ENCODE results near the gene TMEM61.
"Not testable (repeated sequence)": the region's sequence is repeated elsewhere in the genome, so short reads cannot be mapped to it uniquely, and the experiment has no call there.

The TMEM61 gene

DNA sequence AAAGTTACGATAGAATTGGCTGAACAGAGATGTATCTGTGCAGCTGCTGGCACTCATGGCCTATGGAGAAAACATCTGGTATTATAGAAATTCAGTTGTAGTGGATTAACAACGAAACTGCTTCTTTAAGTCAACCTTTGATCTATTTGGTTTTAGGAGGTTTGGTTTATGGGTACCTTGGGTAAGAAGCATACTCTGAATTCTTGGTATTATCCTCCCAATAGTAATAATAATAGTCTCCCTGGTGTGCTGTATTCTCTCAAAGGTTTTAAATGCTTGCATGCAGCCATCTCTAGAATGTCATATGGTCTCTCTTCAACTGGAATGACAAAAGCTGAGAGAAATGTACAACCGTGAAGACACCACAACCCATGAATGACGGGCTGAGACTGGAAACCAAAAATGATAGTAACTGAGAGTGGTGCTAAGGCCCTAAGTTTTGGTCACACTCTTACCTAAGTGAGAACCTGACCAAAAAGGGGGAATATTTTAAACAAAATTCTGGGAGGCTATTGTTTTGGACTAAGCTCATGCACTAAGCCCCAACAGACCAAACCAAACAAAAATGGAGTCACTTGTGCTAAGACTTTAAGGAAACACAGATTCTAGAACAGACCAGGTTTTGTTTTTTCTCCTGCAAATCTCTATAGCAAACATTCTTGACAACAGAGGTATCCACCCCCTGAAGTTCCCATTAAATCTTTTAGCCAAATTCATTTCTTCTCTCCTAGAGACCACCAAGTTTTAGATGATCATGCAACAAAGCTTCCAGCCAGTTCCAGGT lies 17.6 kb upstream of the TMEM61 start:
- no peak for DNase-seq

DNA sequence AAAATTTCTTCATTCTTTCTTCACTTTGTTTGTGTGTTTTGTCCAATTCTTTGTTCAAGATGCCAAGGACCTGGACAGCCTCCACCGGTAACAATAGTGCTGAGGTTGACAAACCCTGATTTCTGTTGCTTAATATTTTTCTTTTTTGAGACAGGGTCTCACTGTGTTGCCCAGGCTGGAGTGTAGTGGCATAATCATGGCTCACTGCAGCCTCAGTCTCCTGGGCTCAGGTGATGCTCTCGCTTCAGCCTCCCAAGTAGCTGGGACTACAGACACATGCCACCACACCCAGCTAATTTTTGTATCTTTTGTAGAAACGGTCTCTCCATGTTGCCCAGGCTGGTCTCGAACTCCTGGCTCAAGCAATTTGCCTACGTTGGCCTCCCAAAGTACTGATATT lies 16.6 kb upstream of the TMEM61 start:
- not testable (repeated sequence) for DNase-seq

GRCh38 chr1:54965624-54966340 lies 14.6 kb upstream of the TMEM61 start:
- DNase-seq: peak; percentile 56

DNA sequence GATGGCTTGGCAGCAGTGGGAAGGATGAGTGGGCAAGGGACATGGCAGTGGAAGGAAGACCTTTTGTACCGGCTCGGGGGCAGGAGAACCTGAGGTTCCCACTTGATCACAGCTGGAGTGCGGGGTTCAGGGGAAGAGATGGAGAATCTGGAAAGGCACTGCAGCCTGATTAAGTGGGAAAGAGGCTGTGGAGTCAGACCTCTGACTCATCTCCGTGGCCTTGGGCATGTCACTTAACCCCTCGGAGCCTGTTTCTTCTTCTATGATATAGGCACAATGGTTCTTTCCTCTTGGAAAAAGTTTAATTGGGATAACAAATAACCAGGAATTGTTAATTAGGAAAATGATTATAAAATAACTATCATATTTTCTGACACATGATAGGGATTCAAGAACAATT lies 13.1 kb upstream of the TMEM61 start:
- DNase-seq: no peak

- DNase-seq: peak; percentile 59
Measured at GRCh38 chr1:54968551-54968950, 11.9 kb upstream of the TMEM61 start.

- no peak for DNase-seq
Measured at GRCh38 chr1:54969879-54970278, 10.5 kb upstream of the TMEM61 start.

GRCh38 chr1:54970901-54971300 lies 9.5 kb upstream of the TMEM61 start:
- DNase-seq: no peak

DNA sequence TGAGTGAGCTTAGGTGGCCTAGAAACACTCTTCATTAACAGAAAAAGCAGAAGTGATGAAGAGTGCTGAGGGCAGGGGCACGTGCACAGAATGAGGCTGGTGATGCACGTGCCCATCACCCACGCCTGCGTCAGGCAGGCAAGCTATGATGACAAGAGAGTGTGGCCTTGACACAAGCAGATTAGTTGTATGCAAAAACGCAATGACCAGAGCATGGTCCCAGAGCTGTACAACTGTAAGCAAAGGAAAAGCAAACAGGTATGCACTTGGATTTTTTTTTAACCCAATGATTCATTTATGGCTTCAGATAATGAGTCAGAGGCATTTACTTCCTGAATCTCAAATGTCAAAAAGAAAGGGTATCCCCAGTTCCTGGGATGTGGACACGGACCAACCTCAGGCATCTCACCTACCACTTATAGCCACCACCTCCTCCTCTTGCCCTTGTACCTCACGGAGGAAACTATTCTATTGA lies 9.1 kb upstream of the TMEM61 start:
- DNase-seq: no peak

GRCh38 chr1:54972436-54972835 lies 8.0 kb upstream of the TMEM61 start:
- no peak for DNase-seq

- peak; percentile 23 for DNase-seq
Measured at GRCh38 chr1:54973205-54973921, 7.1 kb upstream of the TMEM61 start.

DNA sequence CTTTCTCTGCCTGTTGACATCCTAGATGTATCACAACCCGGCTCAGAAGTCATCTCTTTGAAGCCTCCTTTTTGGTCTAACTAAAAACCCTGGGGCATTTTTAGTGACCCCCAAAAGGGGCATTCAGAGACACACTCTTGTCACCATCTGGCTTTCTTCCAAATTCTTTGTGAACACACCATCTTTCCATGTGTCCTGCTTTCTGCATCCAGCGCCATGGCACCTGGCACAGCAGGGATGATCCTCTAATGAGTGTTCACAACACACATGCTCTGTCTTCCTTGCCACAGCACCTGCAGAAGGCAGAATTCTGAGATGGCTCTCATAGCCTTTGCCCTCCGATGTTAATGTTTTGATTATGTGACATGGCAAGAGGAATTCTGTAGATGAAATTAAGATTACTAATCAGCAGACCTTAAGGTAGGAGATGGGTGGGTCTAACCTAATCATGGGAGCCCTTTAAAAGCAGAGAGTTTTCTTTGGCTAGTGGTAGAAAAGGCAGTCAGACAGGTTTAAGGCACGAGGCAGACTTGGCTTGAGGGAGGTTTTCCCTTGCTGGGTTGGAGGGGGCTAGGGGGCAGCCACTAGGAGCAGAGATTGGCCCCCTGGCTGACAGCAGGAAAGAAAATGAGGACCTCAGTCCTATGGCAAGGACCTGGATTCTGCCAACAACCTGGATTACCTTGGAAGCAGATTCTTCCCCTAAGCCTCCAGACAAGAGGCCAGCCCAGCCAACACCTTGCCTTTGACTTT lies 4.9 kb upstream of the TMEM61 start:
- no peak for DNase-seq

DNA sequence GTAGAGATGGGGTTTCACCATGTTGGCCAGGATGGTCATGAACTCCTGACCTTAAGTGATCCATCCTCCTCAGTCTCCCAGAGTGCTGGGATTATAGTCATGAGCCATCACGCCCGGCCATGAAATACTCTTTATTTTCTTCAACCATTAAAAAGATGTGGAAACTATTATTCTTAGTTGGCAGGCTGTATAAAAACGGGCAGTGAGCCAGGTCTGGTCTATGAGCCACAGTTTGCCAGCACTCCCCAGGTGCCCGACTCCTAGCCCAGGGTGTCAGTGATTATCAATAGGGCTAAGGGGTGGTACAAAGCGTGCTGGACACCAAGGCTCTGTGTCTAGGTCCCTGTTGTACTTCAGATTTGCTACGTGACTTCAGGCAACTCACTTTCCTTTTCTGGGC lies 3.7 kb upstream of the TMEM61 start:
- no peak for DNase-seq

DNA sequence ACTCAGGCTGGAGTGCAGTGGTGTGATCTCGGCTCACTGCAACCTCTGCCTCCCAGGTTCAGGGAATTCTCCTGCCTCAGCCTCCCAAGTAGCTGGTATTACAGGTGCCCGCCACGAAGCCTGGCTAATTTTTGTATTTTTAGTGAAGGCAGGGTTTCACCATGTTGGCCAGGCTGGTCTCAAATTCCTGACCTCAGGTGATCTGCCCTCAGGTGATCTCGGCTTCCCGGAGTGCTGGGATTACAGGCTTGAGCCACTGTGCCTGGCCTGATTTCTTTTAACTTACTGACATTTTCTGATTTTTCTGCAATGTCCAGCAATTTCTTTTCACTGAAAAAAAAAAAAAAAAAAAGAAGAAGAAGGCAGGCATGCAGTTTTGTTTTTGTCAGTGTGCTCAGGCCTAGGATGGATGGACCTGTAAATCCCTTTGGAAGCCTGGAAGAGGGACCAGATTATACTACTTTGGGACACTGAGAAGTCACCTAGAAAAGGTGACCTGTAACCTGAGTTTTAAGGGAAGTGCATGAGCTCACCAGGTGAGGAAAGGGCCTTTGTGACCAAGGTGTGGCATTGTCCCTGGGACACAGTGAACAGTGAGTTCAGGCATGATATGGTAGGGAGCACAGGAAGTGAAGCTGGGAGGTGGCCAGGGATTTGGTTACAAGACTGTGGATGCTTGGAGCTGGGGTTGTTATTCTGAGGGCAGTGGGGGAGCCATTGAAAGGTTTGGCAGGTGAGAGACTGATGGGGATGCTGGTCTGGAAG lies 2.7 kb upstream of the TMEM61 start:
- no peak for DNase-seq

DNA sequence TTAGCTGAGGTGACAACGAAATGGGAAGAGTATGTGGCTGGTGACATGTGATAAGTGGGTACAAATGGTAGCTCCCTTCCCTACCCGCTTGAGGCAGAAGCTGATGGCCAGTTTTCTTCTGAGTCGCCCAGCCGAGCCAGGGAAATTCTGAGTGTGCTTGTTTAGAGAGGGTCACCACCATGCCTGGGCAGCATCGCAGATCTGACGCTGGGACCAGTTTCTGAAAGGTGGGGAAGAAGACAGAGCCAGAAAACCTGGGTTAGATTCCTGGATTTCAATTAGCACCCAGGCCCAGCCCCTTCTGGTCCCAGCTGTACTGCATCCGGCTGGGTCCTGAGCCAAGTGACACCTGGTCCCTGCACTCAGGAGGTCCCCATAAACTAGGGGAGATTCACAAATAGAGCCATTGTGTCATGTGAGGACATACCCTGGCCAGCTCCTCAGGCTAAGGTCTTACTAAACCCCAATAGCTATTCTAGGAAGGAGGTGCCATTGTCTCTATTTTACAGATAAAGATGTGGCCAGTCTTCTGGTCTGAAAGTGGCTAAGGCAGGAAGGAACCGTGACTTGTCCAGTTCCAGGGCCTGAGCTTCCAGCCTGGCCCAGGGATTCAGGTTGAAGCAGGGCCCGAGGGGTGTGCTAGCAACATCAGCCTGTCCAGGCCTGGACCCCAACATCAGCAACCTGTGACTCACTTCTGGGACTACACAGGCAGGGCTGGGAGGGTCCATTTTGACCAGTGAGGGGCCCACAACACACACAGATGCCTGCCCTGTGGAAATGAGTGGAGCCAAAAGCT lies 1.7 kb upstream of the TMEM61 start:
- DNase-seq: no peak

DNA sequence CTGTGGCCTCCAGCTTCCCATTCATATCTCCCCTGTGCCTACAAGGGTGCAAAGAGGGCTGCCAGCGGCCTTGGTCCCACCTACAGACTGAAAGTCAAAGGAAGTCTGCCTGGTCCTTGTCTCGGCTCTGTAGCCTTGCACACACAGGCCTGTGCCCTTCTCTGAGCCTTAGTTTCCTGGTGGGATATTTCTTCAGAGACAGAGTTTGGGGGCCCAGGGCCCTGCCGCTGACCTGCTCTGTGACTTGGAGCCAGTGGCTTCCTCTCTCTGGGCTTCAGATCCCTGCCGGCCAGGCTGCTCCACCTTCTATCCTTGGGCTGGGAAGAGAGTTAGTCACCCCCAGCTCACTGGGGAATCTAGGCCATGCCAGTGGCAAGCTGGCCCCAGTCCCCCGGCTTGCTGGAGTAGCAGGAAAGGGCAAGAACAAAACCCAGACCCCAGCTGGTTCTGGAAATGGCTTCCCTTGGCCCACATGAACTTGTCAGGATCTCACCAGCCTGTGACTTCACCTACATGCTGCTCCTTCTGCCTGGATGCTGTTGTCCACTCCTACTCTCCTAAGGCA lies 1.0 kb upstream of the TMEM61 start:
- DNase-seq: no peak

DNA sequence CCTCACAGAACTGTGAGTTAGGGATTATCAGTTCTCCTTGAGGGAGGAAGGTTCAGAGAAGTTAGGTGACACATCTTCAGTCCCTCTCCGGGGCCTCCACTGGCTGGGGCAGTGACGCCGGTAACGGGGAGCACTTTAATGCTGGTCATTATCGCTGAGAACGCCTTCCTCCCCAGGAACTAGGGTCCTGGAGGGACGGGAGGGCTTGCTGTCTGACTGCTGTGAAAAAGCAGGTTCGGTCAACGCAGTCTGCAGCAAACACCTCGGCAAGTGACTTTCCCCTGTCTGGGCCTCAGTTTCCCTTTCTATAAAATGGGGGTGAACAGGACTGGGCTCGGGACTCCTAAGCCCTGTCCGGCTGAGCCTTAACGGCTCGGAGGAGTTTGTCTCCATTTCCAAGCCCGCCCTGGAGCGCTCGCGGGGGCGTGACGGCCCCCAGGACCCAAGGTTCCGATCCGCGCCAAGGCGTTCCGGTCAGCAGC lies 341 bp upstream of the TMEM61 start:
- no peak for DNase-seq

GRCh38 chr1:54981466-54981865 lies 1.0 kb downstream of the TMEM61 start:
- no peak for DNase-seq

DNA sequence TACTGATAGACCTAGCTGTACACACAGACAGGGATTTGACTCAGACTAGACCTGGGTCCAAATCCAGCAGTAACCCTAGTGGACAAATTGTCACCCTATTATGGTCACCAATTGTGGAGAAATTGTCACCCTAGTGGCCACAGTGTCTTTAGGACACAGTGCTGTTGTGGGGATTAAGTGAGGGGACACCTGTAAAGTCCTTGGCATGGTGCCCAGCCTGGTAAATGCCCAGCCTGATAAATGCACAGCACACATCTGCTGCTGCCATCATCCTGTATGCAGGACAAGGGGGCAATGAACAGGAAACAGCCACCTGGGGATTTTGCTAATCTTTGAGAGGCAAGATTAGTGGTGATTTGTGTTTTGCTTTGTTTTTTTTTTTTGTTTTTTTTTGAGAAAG lies 2.3 kb downstream of the TMEM61 start:
- no peak for DNase-seq

GRCh38 chr1:54984131-54984842 lies 3.9 kb downstream of the TMEM61 start:
- no peak for DNase-seq

- no peak for DNase-seq
Measured at GRCh38 chr1:54985556-54985955, 5.1 kb downstream of the TMEM61 start.
